ENCODE measurements around the gene CTNNB1. TPM values are rescaled to one million over a fixed set of nuclear protein-coding genes. Genes with fewer than 3 reads are reported as not detected.

CTNNB1 gene
- total and polyA plus RNA-seq, 2 of the 13 experiments (the other 11 are each of a cell fraction or from before 2014, with no cell fraction given) = 398 to 489 TPM

DNA sequence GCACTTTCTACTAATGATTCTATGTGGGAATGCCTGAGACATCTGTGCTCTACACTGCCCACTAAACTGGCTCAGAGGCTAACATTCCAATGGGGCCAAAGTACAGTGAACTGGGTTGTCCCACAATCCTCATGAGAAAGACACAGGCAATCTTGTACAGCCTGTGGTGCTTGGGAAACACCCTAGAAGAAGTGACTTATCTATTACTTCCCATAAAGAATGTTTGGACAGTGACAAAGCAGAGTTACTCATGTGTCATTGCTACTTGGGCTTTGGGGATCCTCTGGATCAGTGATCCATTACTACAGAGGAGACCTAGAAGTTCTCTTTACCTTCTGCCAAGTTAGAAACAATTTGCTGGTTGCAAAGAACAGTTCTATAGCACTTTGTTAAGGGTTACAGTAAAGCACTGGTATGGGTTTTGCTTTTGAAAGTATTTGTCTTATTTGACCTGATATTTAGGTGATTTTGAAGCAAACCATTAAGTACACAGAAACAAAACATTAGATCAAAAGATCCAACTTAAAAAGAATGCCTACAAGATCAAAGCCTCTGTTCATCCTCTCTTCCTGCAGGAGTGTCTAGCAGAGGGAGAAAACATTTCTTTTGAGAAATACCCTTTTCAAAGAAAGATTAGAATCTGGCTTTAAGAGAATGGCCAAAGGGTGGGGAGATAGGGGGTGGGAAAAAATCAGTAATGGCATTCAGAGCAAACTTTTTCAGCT, 75.8 kb downstream of the CTNNB1 start (continued):
- TF ChIP-seq RNF2 (conservative IDR thresholded peaks at IDR 0.05; ENCODE audit: low read depth) (no peak), POGZ (CRISPR knock-in tag; IDR thresholded peaks at IDR 0.05) (peak; percentile 57; the same call in 1 of the 2 replicates), SIN3B (IDR thresholded peaks at IDR 0.05; ENCODE audit: low read length) (no peak), RXRB (CRISPR knock-in tag; IDR thresholded peaks at IDR 0.05; ENCODE audit: borderline replicate concordance) (peak; percentile 67; the same call in 1 of the 2 replicates), SMYD3 (CRISPR knock-in tag; IDR thresholded peaks at IDR 0.05) (no peak), KAT7 (CRISPR knock-in tag; IDR thresholded peaks at IDR 0.05; ENCODE audit: borderline replicate concordance) (no peak), ZFP41 (CRISPR knock-in tag; IDR thresholded peaks at IDR 0.05; ENCODE audit: borderline replicate concordance) (no peak), SATB2 (CRISPR knock-in tag; IDR thresholded peaks at IDR 0.05) (no peak), ZFP62 (CRISPR knock-in tag; IDR thresholded peaks at IDR 0.05) (no peak), ZNF552 (CRISPR knock-in tag; IDR thresholded peaks at IDR 0.05; ENCODE audit: borderline replicate concordance) (no peak), NCOR1 (IDR thresholded peaks at IDR 0.05; ENCODE audit: borderline replicate concordance, low read length) (peak; percentile 48; the same call in 1 of the 2 replicates), ZBTB42 (CRISPR knock-in tag; IDR thresholded peaks at IDR 0.05) (no peak), SCMH1 (CRISPR knock-in tag; IDR thresholded peaks at IDR 0.05; ENCODE audit: borderline replicate concordance) (no peak), BCL6 (CRISPR knock-in tag; IDR thresholded peaks at IDR 0.05) (peak; percentile 24; the same call in 1 of the 2 replicates), ZNF83 (CRISPR knock-in tag; IDR thresholded peaks at IDR 0.05; ENCODE audit: borderline replicate concordance) (no peak), YEATS4 (CRISPR knock-in tag; IDR thresholded peaks at IDR 0.05; ENCODE audit: borderline replicate concordance) (no peak)
- TF ChIP-seq, protein P1, sequence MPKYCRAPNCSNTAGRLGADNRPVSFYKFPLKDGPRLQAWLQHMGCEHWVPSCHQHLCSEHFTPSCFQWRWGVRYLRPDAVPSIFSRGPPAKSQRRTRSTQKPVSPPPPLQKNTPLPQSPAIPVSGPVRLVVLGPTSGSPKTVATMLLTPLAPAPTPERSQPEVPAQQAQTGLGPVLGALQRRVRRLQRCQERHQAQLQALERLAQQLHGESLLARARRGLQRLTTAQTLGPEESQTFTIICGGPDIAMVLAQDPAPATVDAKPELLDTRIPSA (CRISPR knock-in tag; IDR thresholded peaks at IDR 0.05; ENCODE audit: borderline replicate concordance) = no peak
- TF ChIP-seq, protein P2, sequence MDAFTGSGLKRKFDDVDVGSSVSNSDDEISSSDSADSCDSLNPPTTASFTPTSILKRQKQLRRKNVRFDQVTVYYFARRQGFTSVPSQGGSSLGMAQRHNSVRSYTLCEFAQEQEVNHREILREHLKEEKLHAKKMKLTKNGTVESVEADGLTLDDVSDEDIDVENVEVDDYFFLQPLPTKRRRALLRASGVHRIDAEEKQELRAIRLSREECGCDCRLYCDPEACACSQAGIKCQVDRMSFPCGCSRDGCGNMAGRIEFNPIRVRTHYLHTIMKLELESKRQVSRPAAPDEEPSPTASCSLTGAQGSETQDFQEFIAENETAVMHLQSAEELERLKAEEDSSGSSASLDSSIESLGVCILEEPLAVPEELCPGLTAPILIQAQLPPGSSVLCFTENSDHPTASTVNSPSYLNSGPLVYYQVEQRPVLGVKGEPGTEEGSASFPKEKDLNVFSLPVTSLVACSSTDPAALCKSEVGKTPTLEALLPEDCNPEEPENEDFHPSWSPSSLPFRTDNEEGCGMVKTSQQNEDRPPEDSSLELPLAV (CRISPR knock-in tag; conservative IDR thresholded peaks at IDR 0.05; ENCODE audit: low read depth) = no peak
- TF ChIP-seq, protein P3, sequence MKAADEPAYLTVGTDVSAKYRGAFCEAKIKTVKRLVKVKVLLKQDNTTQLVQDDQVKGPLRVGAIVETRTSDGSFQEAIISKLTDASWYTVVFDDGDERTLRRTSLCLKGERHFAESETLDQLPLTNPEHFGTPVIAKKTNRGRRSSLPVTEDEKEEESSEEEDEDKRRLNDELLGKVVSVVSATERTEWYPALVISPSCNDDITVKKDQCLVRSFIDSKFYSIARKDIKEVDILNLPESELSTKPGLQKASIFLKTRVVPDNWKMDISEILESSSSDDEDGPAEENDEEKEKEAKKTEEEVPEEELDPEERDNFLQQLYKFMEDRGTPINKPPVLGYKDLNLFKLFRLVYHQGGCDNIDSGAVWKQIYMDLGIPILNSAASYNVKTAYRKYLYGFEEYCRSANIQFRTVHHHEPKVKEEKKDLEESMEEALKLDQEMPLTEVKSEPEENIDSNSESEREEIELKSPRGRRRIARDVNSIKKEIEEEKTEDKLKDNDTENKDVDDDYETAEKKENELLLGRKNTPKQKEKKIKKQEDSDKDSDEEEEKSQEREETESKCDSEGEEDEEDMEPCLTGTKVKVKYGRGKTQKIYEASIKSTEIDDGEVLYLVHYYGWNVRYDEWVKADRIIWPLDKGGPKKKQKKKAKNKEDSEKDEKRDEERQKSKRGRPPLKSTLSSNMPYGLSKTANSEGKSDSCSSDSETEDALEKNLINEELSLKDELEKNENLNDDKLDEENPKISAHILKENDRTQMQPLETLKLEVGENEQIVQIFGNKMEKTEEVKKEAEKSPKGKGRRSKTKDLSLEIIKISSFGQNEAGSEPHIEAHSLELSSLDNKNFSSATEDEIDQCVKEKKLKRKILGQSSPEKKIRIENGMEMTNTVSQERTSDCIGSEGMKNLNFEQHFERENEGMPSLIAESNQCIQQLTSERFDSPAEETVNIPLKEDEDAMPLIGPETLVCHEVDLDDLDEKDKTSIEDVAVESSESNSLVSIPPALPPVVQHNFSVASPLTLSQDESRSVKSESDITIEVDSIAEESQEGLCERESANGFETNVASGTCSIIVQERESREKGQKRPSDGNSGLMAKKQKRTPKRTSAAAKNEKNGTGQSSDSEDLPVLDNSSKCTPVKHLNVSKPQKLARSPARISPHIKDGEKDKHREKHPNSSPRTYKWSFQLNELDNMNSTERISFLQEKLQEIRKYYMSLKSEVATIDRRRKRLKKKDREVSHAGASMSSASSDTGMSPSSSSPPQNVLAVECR (CRISPR knock-in tag; IDR thresholded peaks at IDR 0.05; ENCODE audit: borderline replicate concordance) = peak; percentile 26; the same call in 1 of the 2 replicates
- TF ChIP-seq, protein P4, sequence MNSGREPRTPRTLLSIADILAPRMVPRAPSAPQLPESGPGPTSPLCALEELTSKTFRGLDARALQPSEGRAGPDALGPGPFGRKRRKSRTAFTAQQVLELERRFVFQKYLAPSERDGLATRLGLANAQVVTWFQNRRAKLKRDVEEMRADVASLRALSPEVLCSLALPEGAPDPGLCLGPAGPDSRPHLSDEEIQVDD (CRISPR knock-in tag; IDR thresholded peaks at IDR 0.05; ENCODE audit: borderline replicate concordance) = no peak
- TF ChIP-seq, protein P5, sequence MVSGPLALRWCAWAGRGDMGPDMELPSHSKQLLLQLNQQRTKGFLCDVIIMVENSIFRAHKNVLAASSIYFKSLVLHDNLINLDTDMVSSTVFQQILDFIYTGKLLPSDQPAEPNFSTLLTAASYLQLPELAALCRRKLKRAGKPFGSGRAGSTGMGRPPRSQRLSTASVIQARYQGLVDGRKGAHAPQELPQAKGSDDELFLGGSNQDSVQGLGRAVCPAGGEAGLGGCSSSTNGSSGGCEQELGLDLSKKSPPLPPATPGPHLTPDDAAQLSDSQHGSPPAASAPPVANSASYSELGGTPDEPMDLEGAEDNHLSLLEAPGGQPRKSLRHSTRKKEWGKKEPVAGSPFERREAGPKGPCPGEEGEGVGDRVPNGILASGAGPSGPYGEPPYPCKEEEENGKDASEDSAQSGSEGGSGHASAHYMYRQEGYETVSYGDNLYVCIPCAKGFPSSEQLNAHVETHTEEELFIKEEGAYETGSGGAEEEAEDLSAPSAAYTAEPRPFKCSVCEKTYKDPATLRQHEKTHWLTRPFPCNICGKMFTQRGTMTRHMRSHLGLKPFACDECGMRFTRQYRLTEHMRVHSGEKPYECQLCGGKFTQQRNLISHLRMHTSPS (CRISPR knock-in tag; IDR thresholded peaks at IDR 0.05; ENCODE audit: low read depth) = 0 out of 2 replicates have a peak, but pooled peaks have one; percentile 39

Data from HepG2 (cell line).